ENCODE measurements around the gene HIF1A. TPM values are rescaled to one million over a fixed set of nuclear protein-coding genes. Genes with fewer than 3 reads are reported as not detected.

The HIF1A gene
- total and polyA plus RNA-seq, 2 of the 8 experiments (the other 6 are each of a cell fraction or from before 2014, with no cell fraction given), result 54.8 to 175 TPM

GRCh38 chr14:61670576-61670975 lies 24.7 kb upstream of the HIF1A start:
- Histone ChIP-seq H3K79me1 (ENCODE audit: low read depth, low read length) (no peaks in the 10 kb centered on the region), H3K79me2 (ENCODE audit: control insufficient read depth in 1 of 2, insufficient read depth in 2 of 2, low read length in 2 of 2) (no peaks in the 10 kb centered on the region), H3K56ac (replicated peaks; ENCODE audit: insufficient read length, low read depth, low read length) (no peak overlapping the region), H2AK5ac (ENCODE audit: low read depth, low read length) (no peak overlapping the region), H2BK12ac (ENCODE audit: low read depth, low read length) (no peak overlapping the region), H3K27me3 (replicated peaks in 1 of 4; ENCODE audit: control insufficient read depth in 3 of 4, extremely low read depth in 1 of 4, insufficient read depth in 3 of 4, low read length in 3 of 4) (no peaks in the 10 kb centered on the region), H3K23ac (ENCODE audit: insufficient read length) (no peak overlapping the region), H3K9me3 (ENCODE audit: insufficient read depth in 2 of 2, low read depth in 1 of 2, low read length in 1 of 2) (no peaks in the 10 kb centered on the region), H4K5ac (ENCODE audit: insufficient read length, low read depth, low read length) (no peak overlapping the region), H3K27ac (ENCODE audit: low read depth, low read length) (no peak overlapping the region), H3K18ac (ENCODE audit: extremely low read depth, low read length) (no peak overlapping the region), H2BK20ac (ENCODE audit: low read length) (no peak overlapping the region), H4K20me1 (replicated peaks in 1 of 2; ENCODE audit: control insufficient read depth in 1 of 2, insufficient read depth in 2 of 2, low read length in 2 of 2) (no peaks in the 10 kb centered on the region), H3K4me1 (replicated peaks in 1 of 4; ENCODE audit: control insufficient read depth in 3 of 4, insufficient read depth in 4 of 4, low read length in 3 of 4) (peaks cover 0 to 5% (median 1%) of the 10 kb centered on the region in 4 experiments; a peak in 2 of 7 replicates), H2BK15ac (ENCODE audit: low read length) (no peak overlapping the region), H2BK120ac (replicated peaks; ENCODE audit: low read depth, low read length) (no peak overlapping the region), H3K23me2 (ENCODE audit: low read depth, low read length) (no peaks in the 10 kb centered on the region; the same call in 1 of the 2 replicates), H3K4me2 (ENCODE audit: insufficient read depth in 1 of 2, low read depth in 2 of 2, low read length in 2 of 2) (no peak overlapping the region), H3K4me3 (ENCODE audit: extremely low read depth in 1 of 4, insufficient read depth in 2 of 4, low read depth in 3 of 4, low read length in 4 of 4) (no peak overlapping the region), H3K4ac (replicated peaks; ENCODE audit: insufficient read length, low read depth, low read length) (no peak overlapping the region), H3K36me3 (ENCODE audit: control insufficient read depth in 2 of 4, insufficient read depth in 4 of 4, low read length in 3 of 4) (no peaks in the 10 kb centered on the region), H2AFZ (ENCODE audit: low read length) (no peak overlapping the region), H3K9ac (replicated peaks in 1 of 4; ENCODE audit: extremely low read depth in 1 of 4, low read depth in 3 of 4, low read length in 3 of 4) (no peak overlapping the region), H4K8ac (ENCODE audit: extremely low read depth, insufficient read depth, low read length) (no peak overlapping the region), H3K14ac (ENCODE audit: insufficient read length) (no peak overlapping the region), H4K91ac (replicated peaks; ENCODE audit: insufficient read length, low read length) (no peak overlapping the region), H2BK5ac (ENCODE audit: low read depth, low read length) (no peak overlapping the region)
- DNase-seq (ENCODE audit: low read depth in 1 of 2, low spot score in 2 of 2) (no peak), FAIRE-seq (no peak)
- ChIA-PET CTCF (ENCODE audit: partially characterized antibody) (interaction anchor here (0.7 kb wide), 1 partner anchor 8 kb away, joined by 4 read pairs; no protein-coding TSS in a partner anchor), POLR2A (ENCODE audit: partially characterized antibody) (interaction anchor here (0.6 to 1.7 kb wide), 2 partner anchors 10 to 24 kb away, joined by 4 read pairs; partner anchors contain the start of gene HIF1A)
- TF ChIP-seq KDM5A (IDR thresholded peaks at IDR 0.05; ENCODE audit: low read length), result no peak
- WGBS, 2 experiments (ENCODE audit: extremely low coverage in 1 of 2, insufficient coverage in 1 of 2, insufficient read length in 1 of 2, insufficient replicate concordance in 2 of 2, low coverage in 1 of 2, low lambda C conversion rate in 2 of 2, missing lambda C conversion rate in 1 of 2), result 68% methylated on average over 7 of the region's 7 CpGs; no CpG with 5 or more reads in 1 of the 2 experiments
